ENCODE results near the gene PSD4.

The PSD4 gene

GRCh38 chr2:113219889-113220641 lies 46.3 kb downstream of the PSD4 start:
- no peak for DNase-seq (ENCODE audit: extremely low read depth in 1 of 2, low read depth in 1 of 2)

DNA sequence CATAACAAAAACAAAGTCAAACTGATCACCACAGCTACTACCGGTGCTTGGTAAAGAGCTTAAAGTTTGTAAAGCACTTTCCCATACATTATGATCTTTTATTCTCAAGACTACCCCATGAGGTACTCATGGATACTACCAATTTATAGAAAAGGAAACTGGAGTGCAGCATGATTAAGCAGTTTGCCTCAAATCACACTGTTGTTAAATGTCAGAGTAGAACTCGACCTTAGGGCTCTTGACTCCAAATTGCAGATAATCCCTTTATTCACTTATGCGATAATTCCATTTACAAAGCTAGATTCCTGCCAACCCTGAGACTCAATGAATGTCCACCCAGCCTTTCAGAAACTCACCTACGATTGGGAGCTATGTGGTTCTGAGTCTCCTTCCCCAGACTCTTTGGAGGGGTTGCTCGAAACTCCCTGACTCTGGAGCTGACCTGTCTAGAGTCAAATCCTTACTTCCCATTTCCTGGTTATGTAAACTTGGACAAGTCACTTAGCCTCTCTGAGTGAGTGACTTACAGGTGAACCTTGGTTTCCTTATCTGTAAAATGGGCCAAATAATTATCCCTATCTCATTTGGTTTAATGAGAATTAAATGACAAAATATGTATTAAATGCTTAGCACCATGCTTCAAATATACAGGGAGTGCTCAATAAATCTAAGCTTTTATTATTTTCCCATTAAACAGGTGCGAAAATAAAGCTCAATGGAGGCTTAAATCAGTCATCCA lies 47.4 kb downstream of the PSD4 start:
- no peak for DNase-seq (ENCODE audit: extremely low read depth in 1 of 2, low read depth in 1 of 2)

- DNase-seq (ENCODE audit: extremely low read depth in 1 of 2, low read depth in 1 of 2): no peak
These were observed 48.1 kb downstream of the PSD4 start for GRCh38 chr2:113221846-113222245.

DNA sequence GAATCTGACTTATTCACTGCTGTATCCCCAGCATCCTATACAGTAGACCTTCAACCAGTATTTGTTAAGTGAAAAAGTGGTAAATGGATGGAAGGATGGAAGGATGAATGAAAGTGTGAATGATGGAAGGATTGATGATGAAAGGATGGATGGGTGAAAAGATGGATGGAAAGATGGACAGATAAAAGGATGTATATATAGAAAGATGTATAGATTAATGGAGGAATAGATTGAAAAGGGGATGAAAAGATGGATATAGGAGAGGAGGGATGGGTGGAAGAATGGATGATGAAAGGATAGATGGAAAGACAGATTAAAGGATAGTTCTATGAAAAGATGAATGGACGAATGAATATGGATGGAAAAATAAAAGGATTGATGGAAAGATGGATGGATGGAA lies 50.0 kb downstream of the PSD4 start:
- DNase-seq (ENCODE audit: extremely low read depth in 1 of 2, low read depth in 1 of 2): no peak

- no peak for DNase-seq (ENCODE audit: extremely low read depth in 1 of 2, low read depth in 1 of 2)
These were observed 51.0 kb downstream of the PSD4 start for GRCh38 chr2:113224647-113225236.

- DNase-seq (ENCODE audit: extremely low read depth in 1 of 2, low read depth in 1 of 2): no peak
These were observed 51.8 kb downstream of the PSD4 start for GRCh38 chr2:113225263-113226259.

- DNase-seq (ENCODE audit: extremely low read depth in 1 of 2, low read depth in 1 of 2): no peak
These were observed 52.7 kb downstream of the PSD4 start for GRCh38 chr2:113226462-113226861.

GRCh38 chr2:113227290-113227689 lies 53.5 kb downstream of the PSD4 start:
- DNase-seq (ENCODE audit: extremely low read depth in 1 of 2, low read depth in 1 of 2): no peak

DNA sequence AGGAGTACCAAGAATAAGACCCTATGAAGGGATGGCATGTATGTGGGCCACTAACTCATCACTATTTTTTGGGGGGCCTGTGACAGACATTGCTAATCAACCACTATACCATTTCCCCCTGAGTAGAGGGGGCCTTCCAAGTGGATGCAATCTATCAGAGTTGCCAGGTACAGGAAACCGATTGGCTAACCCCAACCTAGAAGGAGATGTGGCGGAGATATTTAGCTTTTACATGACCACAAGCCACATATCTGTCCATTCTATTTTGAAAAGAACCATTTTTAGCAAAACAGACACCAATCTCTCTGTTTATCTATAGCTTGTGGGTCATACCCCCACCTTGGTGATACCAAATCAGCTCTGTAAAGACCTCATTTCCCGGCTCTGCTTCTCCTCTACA lies 53.9 kb downstream of the PSD4 start:
- no peak for DNase-seq (ENCODE audit: extremely low read depth in 1 of 2, low read depth in 1 of 2)

DNA sequence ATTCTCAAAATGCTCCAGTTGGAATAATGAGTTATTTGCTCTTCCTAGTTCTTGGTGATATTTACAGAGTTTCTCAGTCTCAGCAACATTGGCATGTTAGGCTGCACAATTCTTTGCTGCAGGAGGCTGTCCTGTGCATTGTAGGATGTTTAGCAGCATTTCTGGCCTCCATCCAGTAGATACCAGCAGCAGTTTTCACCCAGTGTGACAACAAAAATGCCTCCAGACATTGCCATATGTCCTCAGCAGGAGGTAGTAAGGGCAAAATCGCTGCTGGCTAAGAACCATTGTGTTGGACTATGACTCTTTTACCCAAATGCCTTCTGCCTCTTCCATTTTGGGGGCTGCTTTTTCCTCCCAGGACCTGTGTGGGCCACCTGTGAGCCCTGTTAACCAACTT lies 54.6 kb downstream of the PSD4 start:
- no peak for DNase-seq (ENCODE audit: extremely low read depth in 1 of 2, low read depth in 1 of 2)

GRCh38 chr2:113228991-113229716 lies 55.4 kb downstream of the PSD4 start:
- DNase-seq (ENCODE audit: extremely low read depth in 1 of 2, low read depth in 1 of 2): no peak

- no peak for DNase-seq (ENCODE audit: extremely low read depth in 1 of 2, low read depth in 1 of 2)
These were observed 56.0 kb downstream of the PSD4 start for GRCh38 chr2:113229795-113230194.

DNA sequence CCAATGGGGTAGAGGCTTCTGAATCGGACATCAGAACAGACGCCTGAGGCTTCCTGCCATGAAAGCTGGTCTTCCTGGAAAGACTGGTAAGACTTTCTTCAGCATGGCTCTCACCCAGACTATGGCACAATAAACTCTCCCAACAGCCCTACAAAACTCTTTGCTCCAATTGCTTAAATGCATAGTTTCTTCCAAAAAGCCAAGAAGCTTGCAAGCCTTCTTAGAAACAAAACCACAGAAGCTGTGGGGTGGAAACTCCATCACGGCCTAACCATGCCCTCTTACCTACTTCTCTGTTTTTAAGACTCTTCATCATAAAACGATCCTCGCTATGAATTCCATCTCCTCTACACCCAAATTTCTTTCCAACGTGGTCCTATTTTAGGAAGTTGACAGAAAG lies 56.8 kb downstream of the PSD4 start:
- no peak for DNase-seq (ENCODE audit: extremely low read depth in 1 of 2, low read depth in 1 of 2)

- DNase-seq (ENCODE audit: extremely low read depth in 1 of 2, low read depth in 1 of 2): no peak
These were observed 57.3 kb downstream of the PSD4 start for GRCh38 chr2:113231064-113231463.

- no peak for DNase-seq (ENCODE audit: extremely low read depth in 1 of 2, low read depth in 1 of 2)
These were observed 58.4 kb downstream of the PSD4 start for GRCh38 chr2:113232123-113232522.

DNA sequence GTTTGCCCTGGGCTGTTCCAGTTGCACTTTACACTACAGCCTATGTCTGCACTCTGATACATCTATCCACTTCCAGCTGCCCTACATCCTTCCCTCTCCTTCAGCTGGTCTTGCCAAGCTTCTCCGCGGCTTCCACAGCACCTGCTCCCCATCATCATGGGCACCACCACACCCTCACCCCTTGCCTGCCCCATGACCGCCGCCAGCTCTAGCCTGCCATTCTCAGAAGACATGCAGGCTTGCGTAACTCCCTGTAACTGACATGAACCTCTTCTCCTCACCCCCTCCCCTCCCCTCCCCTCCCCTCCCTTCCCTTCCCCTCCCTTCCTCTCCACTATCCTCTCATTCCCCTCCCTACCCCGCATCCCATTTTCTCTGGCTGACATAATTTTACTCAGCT lies 59.0 kb downstream of the PSD4 start:
- DNase-seq (ENCODE audit: extremely low read depth in 1 of 2, low read depth in 1 of 2): no peak

GRCh38 chr2:113233593-113234550 lies 60.1 kb downstream of the PSD4 start:
- no peak for DNase-seq (ENCODE audit: extremely low read depth in 1 of 2, low read depth in 1 of 2)

DNA sequence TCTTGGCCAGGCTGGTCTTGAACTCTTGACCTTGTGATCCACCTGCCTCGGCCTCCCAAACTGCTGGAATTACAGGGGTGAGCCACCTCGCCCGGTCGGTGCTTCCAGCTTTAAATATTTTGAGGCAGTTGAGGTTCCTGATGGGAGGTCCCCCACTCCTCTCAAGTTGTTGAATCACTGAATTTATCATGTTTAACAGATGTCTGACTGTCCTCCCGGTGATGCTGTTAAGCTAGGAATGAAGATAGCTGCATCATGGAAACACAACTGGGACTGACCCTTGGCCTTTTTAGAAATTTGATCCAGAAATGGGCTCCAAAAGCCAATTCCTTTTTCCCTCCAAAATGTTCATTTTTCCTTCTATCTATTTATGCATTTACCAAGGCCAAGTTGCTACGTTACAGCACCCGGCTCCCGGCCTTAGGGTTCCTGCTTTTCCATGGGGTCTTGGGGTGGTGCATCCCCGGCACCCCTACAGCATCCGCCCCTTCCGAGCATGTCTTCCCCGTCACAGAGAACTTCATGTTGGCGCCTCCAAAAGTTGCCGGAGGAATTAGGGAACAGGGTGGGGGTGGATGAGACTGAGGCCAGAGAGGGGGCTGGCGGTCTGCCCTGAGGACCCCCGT lies 61.1 kb downstream of the PSD4 start:
- DNase-seq (ENCODE audit: extremely low read depth in 1 of 2, low read depth in 1 of 2): no peak

Measured in activated CD8-positive, alpha-beta memory T cell treated with anti-CD3 and anti-CD28 coated beads for 1 hour (primary cell).